Esophagus muscularis mucosa (tissue), 4 donors: Measurements from ENCODE around the gene ZNF341. TPM values are rescaled to one million over a fixed set of nuclear protein-coding genes. Genes with fewer than 3 reads are reported as not detected.

Source experiments
- DNase-seq: peaks from one replicate; pipeline ENCODE4 v3.0.0-alpha.2; 2017; ENCODE audit errors: extremely low spot score
- H3K27ac ChIP-seq, 4 donors: fragments of 200-600 bp; sonication (generic); replicated peaks in 1 of 4; 1 replicate in 3 of 4; 2 replicates in 1 of 4; pipeline ENCODE4 v1.5.1; 2016 to 2019; ENCODE audit warnings: mild to moderate bottlenecking in 1 of 4
- H3K27me3 ChIP-seq, 4 donors: fragments of 200-600 bp; sonication (generic); one replicate each; pipeline versions ENCODE4 v1.5.1 to v1.6.0; 2016 to 2019
- H3K36me3 ChIP-seq, 4 donors: fragments of 200-600 bp; sonication (generic); one replicate each; pipeline ENCODE4 v1.5.1; 2016 to 2019
- H3K4me1 ChIP-seq, 4 donors: fragments of 200-600 bp; sonication (generic); one replicate each; pipeline ENCODE4 v1.5.1; 2016 to 2019
- H3K4me3 ChIP-seq, 4 donors: fragments of 200-600 bp; sonication (generic); 1 replicate in 2 of 4; 2 replicates in 2 of 4; pipeline ENCODE4 v1.5.1; 2016 to 2019; ENCODE audit warnings: mild to moderate bottlenecking in 4 of 4, moderate library complexity in 1 of 4
- H3K9me3 ChIP-seq, 4 donors: fragments of 200-600 bp; sonication (generic); 1 replicate in 3 of 4; 2 replicates in 1 of 4; pipeline ENCODE4 v1.5.1; 2016 to 2019
- CTCF ChIP-seq, 3 experiments: fragments of 200-600 bp in 2 of 3; fragments of 450-650 bp in 1 of 3; sonication (generic) in 2 of 3; IDR thresholded peaks; one replicate each; pipeline ENCODE4 v1.5.1; 2017 to 2019; ENCODE audit warnings: antibody characterized with exemption in 3 of 3, mild to moderate bottlenecking in 2 of 3, moderate library complexity in 1 of 3
- EP300 ChIP-seq: sonication (generic); formaldehyde crosslinking; IDR thresholded peaks from one replicate; pipeline ENCODE4 v1.6.1; 2017; ENCODE audit warnings: antibody characterized with exemption
- POLR2A ChIP-seq: fragments of 450-650 bp; IDR thresholded peaks from one replicate; pipeline ENCODE4 v1.6.1; 2017; ENCODE audit warnings: antibody characterized with exemption, moderate library complexity, mild to moderate bottlenecking, low read depth
- POLR2AphosphoS5 ChIP-seq, 2 donors: sonication (generic); formaldehyde crosslinking; IDR thresholded peaks; one replicate each; pipeline ENCODE4 v1.6.1; 2017; ENCODE audit warnings: antibody characterized with exemption in 2 of 2
- WGBS: methylation state at CpG from one replicate; pipeline ENCODE4 v1.1.5; 2018; 5-methylcytosine and 5-hydroxymethylcytosine counted together
- intact Hi-C: fragments of 100-400 bp; cut with DNase I; formaldehyde crosslinking; loops from one replicate; pipeline ENCODE4 v1.15.1; 2023
- total RNA-seq, 4 donors: library from RNA; depleted of rRNA; stranded (reverse); fragments of >200 nt; gene quantifications; one replicate each; pipeline versions ENCODE4 v1.1.0 to v1.2.1, GENCODE V29; 2016

ZNF341 gene
- total RNA-seq, 4 donors from 2014 or later: 1.7 to 4.2 (median 3.4) TPM

GRCh38 chr20:33733654-33734576 is 2.1 kb downstream of the ZNF341 start:
- H3K4me3 ChIP-seq: no peak overlapping the region
- 58% methylated on average over 6 of the region's 6 CpGs for WGBS
- H3K27ac ChIP-seq: peak overlapping the region; percentile 37 to 95 (median 90)
- H3K36me3 ChIP-seq: no peaks in the 10 kb centered on the region
- intact Hi-C loops: loop anchor here (5.0 kb wide), 1 partner anchor 47 kb away; the partner anchor contains the start of gene E2F1
- H3K9me3 ChIP-seq: peaks cover 0 to 19% (median 13%) of the 10 kb centered on the region in 4 donors
- DNase-seq: no peak
- TF ChIP-seq POLR2A: no peak
- peak in 1 of 2 donors; percentile 46 for TF ChIP-seq POLR2AphosphoS5 (IDR thresholded peaks at IDR 0.05)
- peaks cover 25 to 34% (median 30%) of the 10 kb centered on the region in 4 donors for H3K4me1 ChIP-seq
- H3K27me3 ChIP-seq: no peaks in the 10 kb centered on the region

GRCh38 chr20:33736962-33737361 is 5.2 kb downstream of the ZNF341 start:
- 98% methylated on average over 3 of the region's 3 CpGs for WGBS
- no peak for DNase-seq

GRCh38 chr20:33739493-33739892 is 7.7 kb downstream of the ZNF341 start:
- Histone ChIP-seq H3K27me3 (no peaks in the 10 kb centered on the region), H3K36me3 (no peaks in the 10 kb centered on the region), H3K4me1 (peaks cover 0 to 4% (median under 1%) of the 10 kb centered on the region in 4 donors), H3K27ac (no peak overlapping the region), H3K4me3 (no peak overlapping the region), H3K9me3 (peaks cover 0 to 19% (median 13%) of the 10 kb centered on the region in 4 donors)
- 90% methylated on average over 7 of the region's 7 CpGs for WGBS
- intact Hi-C loops: no loop called here
- TF ChIP-seq CTCF (IDR thresholded peaks at IDR 0.05) (no peak), POLR2AphosphoS5 (IDR thresholded peaks at IDR 0.05) (no peak), POLR2A (no peak), EP300 (no peak)
- DNase-seq: no peak

More at GRCh38 chr20:33736962-33737361, 5.2 kb downstream of the ZNF341 start:
- no peaks in the 10 kb centered on the region for H3K36me3 ChIP-seq
- H3K4me3 ChIP-seq: no peak overlapping the region
- H3K9me3 ChIP-seq: peaks cover 0 to 19% (median 13%) of the 10 kb centered on the region in 4 donors
- intact Hi-C loops: no loop called here
- H3K27ac ChIP-seq: no peak overlapping the region
- peaks cover 20 to 27% (median 23%) of the 10 kb centered on the region in 4 donors for H3K4me1 ChIP-seq
- H3K27me3 ChIP-seq: no peaks in the 10 kb centered on the region
- TF ChIP-seq CTCF (IDR thresholded peaks at IDR 0.05) (no peak), POLR2AphosphoS5 (IDR thresholded peaks at IDR 0.05) (no peak), POLR2A (no peak)

- no peak overlapping the region for H3K4me3 ChIP-seq
- H3K9me3 ChIP-seq: peaks cover 0 to 19% (median 13%) of the 10 kb centered on the region in 4 donors
- TF ChIP-seq CTCF (IDR thresholded peaks at IDR 0.05) (no peak), EP300 (no peak), POLR2A (no peak), POLR2AphosphoS5 (IDR thresholded peaks at IDR 0.05) (no peak)
- WGBS: 100% methylated on average over 1 of the region's 1 CpG
- peaks cover 0 to 3% (median 1%) of the 10 kb centered on the region in 4 donors for H3K36me3 ChIP-seq
- no peaks in the 10 kb centered on the region for H3K4me1 ChIP-seq
- no peak for DNase-seq
- H3K27ac ChIP-seq: no peak overlapping the region
- intact Hi-C loops: no loop called here
- H3K27me3 ChIP-seq: no peaks in the 10 kb centered on the region
Observed at GRCh38 chr20:33740189-33740588, 8.4 kb downstream of the ZNF341 start.

GRCh38 chr20:33744181-33744580 is 12.4 kb downstream of the ZNF341 start:
- Histone ChIP-seq H3K4me3 (no peak overlapping the region), H3K27ac (no peak overlapping the region), H3K27me3 (no peaks in the 10 kb centered on the region), H3K4me1 (no peaks in the 10 kb centered on the region), H3K9me3 (no peaks in the 10 kb centered on the region), H3K36me3 (peaks cover 11 to 26% (median 18%) of the 10 kb centered on the region in 4 donors)
- TF ChIP-seq POLR2AphosphoS5 (IDR thresholded peaks at IDR 0.05) (no peak), CTCF (IDR thresholded peaks at IDR 0.05) (no peak), EP300 (no peak), POLR2A (no peak)
- 94% methylated on average over 3 of the region's 3 CpGs for WGBS
- no peak for DNase-seq
- intact Hi-C loops: no loop called here
